HG03558 (cell line): ENCODE measurements around the gene FEM1B.

Experiments used
- ATAC-seq: cut with Tn5 transposase; IDR thresholded peaks from one replicate; pipeline ENCODE4 v1.9.1; 2021; ENCODE audit warnings: moderate number of reproducible peaks; ENCODE audit not compliant: unreplicated experiment; ENCODE audit errors: extremely low read depth

FEM1B gene

GRCh38 chr15:68317281-68318007 is 39.9 kb downstream of the FEM1B start:
- no peak for ATAC-seq

GRCh38 chr15:68318008-68318835 is 40.7 kb downstream of the FEM1B start:
- ATAC-seq: no peak

- no peak for ATAC-seq
These were observed 41.7 kb downstream of the FEM1B start for GRCh38 chr15:68318931-68319909.

- no peak for ATAC-seq
These were observed 42.5 kb downstream of the FEM1B start for GRCh38 chr15:68319997-68320396.

GRCh38 chr15:68321229-68321628 is 43.7 kb downstream of the FEM1B start:
- no peak for ATAC-seq

GRCh38 chr15:68322796-68323195 is 45.3 kb downstream of the FEM1B start:
- ATAC-seq: no peak

- no peak for ATAC-seq
These were observed 48.2 kb downstream of the FEM1B start for GRCh38 chr15:68325726-68326125.

- ATAC-seq: no peak
These were observed 49.3 kb downstream of the FEM1B start for GRCh38 chr15:68326711-68327354.

- no peak for ATAC-seq
These were observed 50.9 kb downstream of the FEM1B start for GRCh38 chr15:68328443-68328842.

- no peak for ATAC-seq
These were observed 51.4 kb downstream of the FEM1B start for GRCh38 chr15:68328964-68329363.

- ATAC-seq: no peak
These were observed 52.9 kb downstream of the FEM1B start for GRCh38 chr15:68330416-68330815.

- ATAC-seq: no peak
These were observed 53.4 kb downstream of the FEM1B start for GRCh38 chr15:68330901-68331300.

- no peak for ATAC-seq
These were observed 54.7 kb downstream of the FEM1B start for GRCh38 chr15:68332266-68332665.

GRCh38 chr15:68333775-68334470 is 56.4 kb downstream of the FEM1B start:
- no peak for ATAC-seq

GRCh38 chr15:68334661-68335124 is 57.1 kb downstream of the FEM1B start:
- ATAC-seq: no peak

GRCh38 chr15:68335251-68335650 is 57.7 kb downstream of the FEM1B start:
- ATAC-seq: no peak

- no peak for ATAC-seq
These were observed 58.1 kb downstream of the FEM1B start for GRCh38 chr15:68335655-68336054.

GRCh38 chr15:68336516-68336915 is 59.0 kb downstream of the FEM1B start:
- ATAC-seq: no peak

GRCh38 chr15:68337826-68338225 is 60.3 kb downstream of the FEM1B start:
- ATAC-seq: no peak
